Pancreas (tissue), 10 donors: ENCODE data around the gene FRMD4A. TPM values are rescaled to one million over a fixed set of nuclear protein-coding genes. Genes with fewer than 3 reads are reported as not detected.
A peak's percentile ranks its signal among the peaks of the same experiment; 100 is the strongest.

Experiments used
- ATAC-seq, 4 donors: fragments of 200-7000 bp; cut with Tn5 transposase; one replicate each; pipeline versions ENCODE4 v1.8.0 to v1.9.1; 2020; ENCODE audit warnings: mild to moderate bottlenecking in 4 of 4, moderate library complexity in 4 of 4
- DNase-seq, 6 donors: peaks; one replicate each; pipeline ENCODE4 v3.0.0-alpha.2; 2020
- FAIRE-seq: peaks from 2 replicates; lab custom pipeline; 2012; peaks lifted over from hg19 to GRCh38; lab: Jason Lieb, UNC
- H3K27ac ChIP-seq, 4 donors: fragments of 200-600 bp; sonication (generic); 1 replicate in 3 of 4; 2 replicates in 1 of 4; pipeline versions ENCODE4 v1.5.0 to v1.8.0; 2020
- H3K27me3 ChIP-seq, 4 donors: fragments of 200-600 bp; one replicate each; pipeline ENCODE4 v1.8.0; 2021
- H3K36me3 ChIP-seq, 3 donors: fragments of 200-600 bp; sonication (generic) in 1 of 3; one replicate each; pipeline versions ENCODE4 v1.5.0 to v1.8.0; 2020 to 2021
- H3K4me1 ChIP-seq, 3 donors: fragments of 200-600 bp; one replicate each; pipeline ENCODE4 v1.8.0; 2021
- H3K4me3 ChIP-seq, 4 donors: fragments of 200-600 bp; sonication (generic) in 2 of 4; one replicate each; pipeline versions ENCODE4 v1.5.0 to v1.8.0; 2020 to 2021
- H3K9me3 ChIP-seq, 4 donors: fragments of 200-600 bp; one replicate each; pipeline ENCODE4 v1.8.0; 2021
- CTCF ChIP-seq, 4 donors: fragments of 200-600 bp; sonication (generic) in 3 of 4; IDR thresholded peaks; one replicate each; pipeline versions ENCODE4 v1.5.0 to v1.8.0; 2021; ENCODE audit warnings: antibody characterized with exemption in 4 of 4
- WGBS, 2 donors: extraction: QIAGEN DNeasy Blood & Tissue Kit; methylation state at CpG; one replicate each; pipeline ENCODE4 v1.1.7; 2013; 5-methylcytosine and 5-hydroxymethylcytosine counted together
- intact Hi-C, 3 donors: fragments of 100-400 bp; cut with DNase I; formaldehyde crosslinking; loops; one replicate each; pipeline versions ENCODE4 v1.11.1 to v1.14.2; 2022
- polyA plus RNA-seq, 2 donors: library from polyadenylated mRNA; stranded (reverse); fragments of 200-250 nt; gene quantifications; one replicate each; pipeline ENCODE4 v1.2.3, GENCODE V29; 2013
- total RNA-seq, 6 donors: library from RNA; stranded (reverse); fragmentation: NEBNext Ultra II Directional in 4 of 6; extraction: Animal tissue kit (Norgen Biotek cat#: 25700) in 4 of 6; gene quantifications; one replicate each; pipeline versions ENCODE4 v1.2.1 to v1.2.4, GENCODE V29; 2021 to 2023
- donor health status: healthy with polysubstance abuse.
- donor health status: DM: no; HTN: no; CAD: no; lungs with moderate emphysema.
- donor health status: DM: no; HTN: no; CAD: no.
- donor health status: control.
- donor health status: control.
- donor health status: Bipolar disorder and iron deficiency.
- donor health status: DM: yes; HTN: yes; CAD: no.
- donor health status: DM: no; HTN: no; CAD: no.
- donor health status: DM: no; HTN: no; CAD: no.
- donor health status: DM: yes; HTN: yes; CAD: no.

Gene FRMD4A
- total RNA-seq (10 to 100 TPM; 13.5 to 27.5 (median 16.6) TPM), polyA plus RNA-seq (10 to 100 TPM; 19.7 to 21.3 TPM)

GRCh38 chr10:14330388-14331061 is at the start of gene FRMD4A:
Gene FRMD4A (minus strand): TSS chr10:14330924.
- WGBS, 2 donors = 74 to 78% methylated on average over 14 of the region's 14 CpGs
- no peak for FAIRE-seq

GRCh38 chr10:14379556-14380280 is 49.0 kb upstream of the FRMD4A start:
- H3K9me3 ChIP-seq = no peaks in the 10 kb centered on the region
- peak overlapping the region in 2 of 4 donors; percentile 62 to 70 for H3K27ac ChIP-seq
- H3K36me3 ChIP-seq = no peaks in the 10 kb centered on the region
- no peak overlapping the region for H3K4me3 ChIP-seq
- TF ChIP-seq CTCF (IDR thresholded peaks at IDR 0.05) = no peak
- FAIRE-seq (no peak), ATAC-seq (no peak), DNase-seq (no peak)
- 67 to 84% methylated on average over 8 of the region's 8 CpGs for WGBS, 2 donors
- intact Hi-C loops = no loop called here
- H3K27me3 ChIP-seq = no peaks in the 10 kb centered on the region
- H3K4me1 ChIP-seq = peaks cover 0 to 7% (median 5%) of the 10 kb centered on the region in 3 donors

More at GRCh38 chr10:14330388-14331061, at the start of gene FRMD4A:
- no peak within 1 kb of the TSS for H3K4me3 ChIP-seq
- no peaks in the 10 kb centered on the region for H3K9me3 ChIP-seq
- DNase-seq (no peak), ATAC-seq (no peak)
- H3K4me1 ChIP-seq = no peaks in the 10 kb centered on the region
- intact Hi-C loops = no loop called here
- H3K36me3 ChIP-seq = no peaks in the 10 kb centered on the region
- H3K27me3 ChIP-seq = no peaks in the 10 kb centered on the region
- TF ChIP-seq CTCF (IDR thresholded peaks at IDR 0.05) = no peak
- H3K27ac ChIP-seq = no peak within 1 kb of the TSS

GRCh38 chr10:14378387-14378960 is 47.8 kb upstream of the FRMD4A start:
- peak in 2 of 4 donors; percentile 18 to 44 for ATAC-seq
- Histone ChIP-seq H3K4me1 (peaks cover 0 to 7% (median 7%) of the 10 kb centered on the region in 3 donors), H3K4me3 (no peak overlapping the region), H3K9me3 (no peaks in the 10 kb centered on the region), H3K36me3 (no peaks in the 10 kb centered on the region), H3K27ac (peak overlapping the region in 1 of 4 donors; percentile 20), H3K27me3 (no peaks in the 10 kb centered on the region)
- 79 to 83% methylated on average over 6 of the region's 6 CpGs for WGBS, 2 donors
- peak in 1 of 6 donors; percentile 22 for DNase-seq
- FAIRE-seq = no peak
- intact Hi-C loops = no loop called here
- TF ChIP-seq CTCF (IDR thresholded peaks at IDR 0.05) = no peak

- no peak for TF ChIP-seq CTCF (IDR thresholded peaks at IDR 0.05)
- no peak for FAIRE-seq
These were observed 47.0 kb upstream of the FRMD4A start for GRCh38 chr10:14377591-14378175.

More at GRCh38 chr10:14377591-14378175, 47.0 kb upstream of the FRMD4A start:
- ATAC-seq (no peak), DNase-seq (no peak)
- peaks cover 0 to 14% (median 7%) of the 10 kb centered on the region in 3 donors for H3K4me1 ChIP-seq
- H3K36me3 ChIP-seq = no peaks in the 10 kb centered on the region
- intact Hi-C loops = no loop called here
- H3K9me3 ChIP-seq = no peaks in the 10 kb centered on the region
- H3K27ac ChIP-seq = no peak overlapping the region
- no peak overlapping the region for H3K4me3 ChIP-seq
- no peaks in the 10 kb centered on the region for H3K27me3 ChIP-seq
- WGBS, 2 donors = 67 to 78% methylated on average over 4 of the region's 4 CpGs
